Psoas muscle (tissue), 8 donors: ENCODE measurements around the gene TECPR1. TPM values are rescaled to one million over a fixed set of nuclear protein-coding genes. Genes with fewer than 3 reads are reported as not detected.

Source experiments
- ATAC-seq, 4 donors: fragments of 200-7000 bp; cut with Tn5 transposase; one replicate each; pipeline ENCODE4 v1.9.1; 2020; ENCODE audit warnings: moderate library complexity in 3 of 4, mild to moderate bottlenecking in 2 of 4
- DNase-seq, 2 donors: peaks; one replicate each; pipeline ENCODE4 v3.0.0-alpha.2; 2020
- H3K27ac ChIP-seq: fragments of 200-600 bp; one replicate; pipeline ENCODE4 v1.8.0; 2022
- H3K27me3 ChIP-seq, 3 donors: fragments of 200-600 bp in 1 of 3; one replicate each; pipeline versions ENCODE4 v1.6.1 to v1.8.0; 2013 to 2022; ENCODE audit warnings: low read length in 2 of 3, mild to moderate bottlenecking in 2 of 3, moderate library complexity in 1 of 3; ENCODE audit not compliant: insufficient read depth in 3 of 3
- H3K36me3 ChIP-seq, 2 donors: fragments of 200-600 bp in 1 of 2; one replicate each; pipeline versions ENCODE4 v1.6.1 to v1.8.0; 2013 to 2022; ENCODE audit warnings: low read depth in 1 of 2, mild to moderate bottlenecking in 1 of 2, moderate library complexity in 1 of 2; ENCODE audit not compliant: insufficient read depth in 1 of 2
- H3K4me1 ChIP-seq: fragments of 200-600 bp; one replicate; pipeline ENCODE4 v1.8.0; 2022
- H3K4me3 ChIP-seq: fragments of 200-600 bp; one replicate; pipeline ENCODE4 v1.8.0; 2022; ENCODE audit warnings: mild to moderate bottlenecking
- H3K9me3 ChIP-seq: fragments of 200-600 bp; one replicate; pipeline ENCODE4 v1.8.0; 2022
- CTCF ChIP-seq: fragments of 200-600 bp; IDR thresholded peaks from one replicate; pipeline ENCODE4 v1.8.0; 2022; ENCODE audit warnings: antibody characterized with exemption
- WGBS, 3 donors: extraction: QIAGEN DNeasy Blood & Tissue Kit; methylation state at CpG; one replicate each; pipeline versions ENCODE4 v1.1.6 to v1.1.7; 2013; 5-methylcytosine and 5-hydroxymethylcytosine counted together
- intact Hi-C, 2 donors: fragments of 100-400 bp; cut with DNase I; formaldehyde crosslinking; loops; one replicate each; pipeline versions ENCODE4 v1.11.0 to v1.14.2; 2022
- polyA plus RNA-seq, 3 donors: library from polyadenylated mRNA; stranded (reverse); fragments of 200-250 nt; gene quantifications; one replicate each; pipeline ENCODE4 v1.2.3, GENCODE V29; 2013
- total RNA-seq, 4 donors: library from RNA; stranded (reverse); fragmentation: NEBNext Ultra II Directional in 2 of 4; extraction: Animal tissue kit (Norgen Biotek cat#: 25700) in 2 of 4; gene quantifications; one replicate each; pipeline versions ENCODE4 v1.2.1 to v1.2.4, GENCODE V29; 2021 to 2023
- donor health status: healthy with polysubstance abuse.
- donor health status: DM: no; HTN: no; CAD: no; lungs with moderate emphysema.
- donor health status: Bipolar disorder and iron deficiency.
- donor health status: healthy.
- donor health status: DM: yes; HTN: yes; CAD: no.
- donor health status: DM: no; HTN: no; CAD: no.
- donor health status: DM: no; HTN: no; CAD: no.
- donor health status: DM: yes; HTN: yes; CAD: no.

Gene TECPR1
- total and polyA plus RNA-seq, 7 donors: 7.0 to 23.0 (median 14.5) TPM

- ATAC-seq (no peak), DNase-seq (no peak)
- Histone ChIP-seq H3K27me3 (no peaks in the 10 kb centered on the region), H3K4me1 (peaks cover 8% of the 10 kb centered on the region), H3K36me3 (peaks cover 0 to 37% of the 10 kb centered on the region in 2 donors), H3K27ac (no peak overlapping the region), H3K9me3 (no peaks in the 10 kb centered on the region), H3K4me3 (no peak overlapping the region)
- no peak for TF ChIP-seq CTCF
- WGBS, 3 donors: 84 to 93% (median 87%) methylated on average over 16 of the region's 16 CpGs
- intact Hi-C loops: no loop called here
Observed at GRCh38 chr7:98232799-98233198, 19.2 kb downstream of the TECPR1 start.

GRCh38 chr7:98232263-98232585 lies 19.8 kb downstream of the TECPR1 start:
- 94 to 97% (median 95%) methylated on average over 7 to 8 of the region's 8 CpGs for WGBS, 3 donors
- H3K4me3 ChIP-seq: no peak overlapping the region
- H3K4me1 ChIP-seq: peaks cover 8% of the 10 kb centered on the region
- no peaks in the 10 kb centered on the region for H3K9me3 ChIP-seq
- no peak for TF ChIP-seq CTCF
- H3K27me3 ChIP-seq: no peaks in the 10 kb centered on the region
- ATAC-seq: no peak
- H3K27ac ChIP-seq: no peak overlapping the region
- intact Hi-C loops: no loop called here
- peaks cover 0 to 34% of the 10 kb centered on the region in 2 donors for H3K36me3 ChIP-seq
- DNase-seq: no peak

GRCh38 chr7:98231493-98232262 lies 20.4 kb downstream of the TECPR1 start:
- Histone ChIP-seq H3K9me3 (no peaks in the 10 kb centered on the region), H3K27ac (no peak overlapping the region), H3K4me1 (peaks cover 8% of the 10 kb centered on the region), H3K27me3 (no peaks in the 10 kb centered on the region), H3K36me3 (peaks cover 0 to 34% of the 10 kb centered on the region in 2 donors), H3K4me3 (no peak overlapping the region)
- no peak for TF ChIP-seq CTCF
- DNase-seq (no peak), ATAC-seq (no peak)
- intact Hi-C loops: no loop called here
- 87 to 97% (median 94%) methylated on average over 24 to 25 of the region's 25 CpGs for WGBS, 3 donors

- Histone ChIP-seq H3K27ac (no peak overlapping the region), H3K4me1 (peaks cover 8% of the 10 kb centered on the region), H3K36me3 (peaks cover 0 to 36% of the 10 kb centered on the region in 2 donors), H3K9me3 (no peaks in the 10 kb centered on the region), H3K4me3 (no peak overlapping the region), H3K27me3 (no peaks in the 10 kb centered on the region)
- no peak for TF ChIP-seq CTCF
- intact Hi-C loops: no loop called here
- DNase-seq (peak in 1 of 2 donors; percentile 44), ATAC-seq (no peak)
- WGBS, 3 donors: 94 to 97% (median 95%) methylated on average over 25 to 30 of the region's 30 CpGs
Observed at GRCh38 chr7:98230746-98231471, 21.1 kb downstream of the TECPR1 start.
